ENCODE data around the gene ALPL. TPM values are rescaled to one million over a fixed set of nuclear protein-coding genes. Genes with fewer than 3 reads are reported as not detected.

The ALPL gene
- total RNA-seq, 1 donor from 2014 or later = 10.0 TPM

GRCh38 chr1:21546122-21546825 is 37.1 kb downstream of the ALPL start:
- no peak for TF ChIP-seq CTCF (IDR thresholded peaks at IDR 0.05; ENCODE audit: partially characterized antibody, unreplicated experiment)
- Mint-ChIP-seq H3K4me3 (ENCODE audit: unreplicated experiment) (no peak overlapping the region), H3K27ac (ENCODE audit: unreplicated experiment) (no peak overlapping the region), H3K9me3 (ENCODE audit: unreplicated experiment) (peaks cover 1% of the 10 kb centered on the region), H3K27me3 (ENCODE audit: unreplicated experiment) (no peaks in the 10 kb centered on the region), H3K4me1 (ENCODE audit: low read depth, unreplicated experiment) (no peaks in the 10 kb centered on the region), H3K36me3 (ENCODE audit: unreplicated experiment) (no peaks in the 10 kb centered on the region)
- no peak for DNase-seq

DNA sequence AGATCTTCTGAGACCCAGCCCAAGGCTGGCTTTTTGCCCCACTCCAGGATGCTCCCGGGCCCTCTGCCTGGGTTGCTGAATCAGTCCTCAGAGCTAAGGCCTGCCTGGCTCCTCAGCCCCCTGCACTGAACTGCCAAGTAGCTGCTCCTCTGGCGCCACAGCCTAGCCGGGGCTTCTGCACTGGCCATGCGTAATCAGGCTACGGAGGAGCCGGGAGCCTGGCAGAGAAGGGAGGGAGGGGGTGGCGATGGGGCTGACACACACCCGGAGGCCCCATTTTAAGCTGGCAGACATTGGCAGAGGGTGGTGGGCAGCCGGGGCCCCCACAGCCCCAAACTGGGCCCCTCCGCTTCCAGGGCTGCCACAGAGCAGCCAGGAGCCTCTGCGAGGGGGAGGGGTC is 38.7 kb downstream of the ALPL start:
- H3K27me3 Mint-ChIP-seq (ENCODE audit: unreplicated experiment) = no peaks in the 10 kb centered on the region
- H3K9me3 Mint-ChIP-seq (ENCODE audit: unreplicated experiment) = no peaks in the 10 kb centered on the region
- H3K4me3 Mint-ChIP-seq (ENCODE audit: unreplicated experiment) = no peak overlapping the region
- TF ChIP-seq CTCF (IDR thresholded peaks at IDR 0.05; ENCODE audit: partially characterized antibody, unreplicated experiment) = no peak
- no peak for DNase-seq
- no peak overlapping the region for H3K27ac Mint-ChIP-seq (ENCODE audit: unreplicated experiment)
- no peaks in the 10 kb centered on the region for H3K4me1 Mint-ChIP-seq (ENCODE audit: low read depth, unreplicated experiment)
- no peaks in the 10 kb centered on the region for H3K36me3 Mint-ChIP-seq (ENCODE audit: unreplicated experiment)

DNA sequence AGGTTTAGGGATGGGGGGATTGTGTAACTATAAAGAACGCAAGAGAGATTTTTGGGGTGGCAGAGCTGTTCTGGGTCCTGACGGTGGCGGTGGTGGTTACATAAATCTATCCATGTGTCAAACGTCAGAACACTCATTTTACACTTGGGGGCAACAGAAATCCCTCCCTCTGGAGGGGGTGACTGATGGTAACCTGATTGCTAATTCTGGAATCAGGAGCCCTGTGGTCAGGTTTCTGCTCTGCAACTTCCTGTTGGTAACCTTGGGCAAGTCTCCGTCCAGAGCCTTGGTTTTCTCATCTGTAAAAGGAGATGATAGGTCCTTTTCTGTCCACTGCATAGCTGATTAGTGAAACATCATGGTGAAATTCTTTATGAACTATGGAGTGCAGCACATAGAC is 40.9 kb downstream of the ALPL start:
- Mint-ChIP-seq H3K9me3 (ENCODE audit: unreplicated experiment) (peaks cover 2% of the 10 kb centered on the region), H3K4me3 (ENCODE audit: unreplicated experiment) (no peak overlapping the region), H3K27ac (ENCODE audit: unreplicated experiment) (no peak overlapping the region), H3K36me3 (ENCODE audit: unreplicated experiment) (no peaks in the 10 kb centered on the region), H3K4me1 (ENCODE audit: low read depth, unreplicated experiment) (peaks cover 3% of the 10 kb centered on the region), H3K27me3 (ENCODE audit: unreplicated experiment) (no peaks in the 10 kb centered on the region)
- no peak for TF ChIP-seq CTCF (IDR thresholded peaks at IDR 0.05; ENCODE audit: partially characterized antibody, unreplicated experiment)
- no peak for DNase-seq

- H3K4me3 Mint-ChIP-seq (ENCODE audit: unreplicated experiment) = no peak overlapping the region
- DNase-seq = no peak
- H3K27ac Mint-ChIP-seq (ENCODE audit: unreplicated experiment) = no peak overlapping the region
- no peaks in the 10 kb centered on the region for H3K36me3 Mint-ChIP-seq (ENCODE audit: unreplicated experiment)
- H3K9me3 Mint-ChIP-seq (ENCODE audit: unreplicated experiment) = peaks cover 2% of the 10 kb centered on the region
- TF ChIP-seq CTCF (IDR thresholded peaks at IDR 0.05; ENCODE audit: partially characterized antibody, unreplicated experiment) = no peak
- H3K4me1 Mint-ChIP-seq (ENCODE audit: low read depth, unreplicated experiment) = peaks cover 3% of the 10 kb centered on the region
- H3K27me3 Mint-ChIP-seq (ENCODE audit: unreplicated experiment) = no peaks in the 10 kb centered on the region
These were observed 41.7 kb downstream of the ALPL start for GRCh38 chr1:21550866-21551475.

GRCh38 chr1:21552715-21553114 is 43.5 kb downstream of the ALPL start:
- peaks cover 3% of the 10 kb centered on the region for H3K4me1 Mint-ChIP-seq (ENCODE audit: low read depth, unreplicated experiment)
- H3K9me3 Mint-ChIP-seq (ENCODE audit: unreplicated experiment) = peaks cover 2% of the 10 kb centered on the region
- no peak for DNase-seq
- H3K27ac Mint-ChIP-seq (ENCODE audit: unreplicated experiment) = no peak overlapping the region
- TF ChIP-seq CTCF (IDR thresholded peaks at IDR 0.05; ENCODE audit: partially characterized antibody, unreplicated experiment) = no peak
- no peaks in the 10 kb centered on the region for H3K36me3 Mint-ChIP-seq (ENCODE audit: unreplicated experiment)
- H3K4me3 Mint-ChIP-seq (ENCODE audit: unreplicated experiment) = no peak overlapping the region
- no peaks in the 10 kb centered on the region for H3K27me3 Mint-ChIP-seq (ENCODE audit: unreplicated experiment)
